ENCODE measurements around the gene CREBZF. TPM values are rescaled to one million over a fixed set of nuclear protein-coding genes. Genes with fewer than 3 reads are reported as not detected.
"Not testable (repeated sequence)": the region's sequence is repeated elsewhere in the genome, so short reads cannot be mapped to it uniquely, and the experiment has no call there.

Gene CREBZF
- total RNA-seq, 1 experiment from 2014 or later = 34.4 TPM

GRCh38 chr11:85652786-85653447 is 12.0 kb downstream of the CREBZF start:
- no peaks in the 10 kb centered on the region for H3K9me3 ChIP-seq
- DNase-seq = no peak
- H3K4me3 ChIP-seq = no peak overlapping the region
- H3K27me3 ChIP-seq = no peaks in the 10 kb centered on the region
- H3K36me3 ChIP-seq = peaks cover 58% of the 10 kb centered on the region

GRCh38 chr11:85651118-85651517 is 13.8 kb downstream of the CREBZF start:
- Histone ChIP-seq H3K36me3 (peaks cover 40% of the 10 kb centered on the region), H3K9me3 (no peaks in the 10 kb centered on the region)
- no peak for DNase-seq

GRCh38 chr11:85647604-85648299 is 17.2 kb downstream of the CREBZF start, which contains the start of gene TMEM126A:
TSS of gene TMEM126A (plus strand) at chr11:85647967. CDS start at chr11:85650256, 2,289 bp downstream.
- Histone ChIP-seq H3K27me3 (peaks cover 3% of the 10 kb centered on the region), H3K4me3 (peak within 1 kb of the TSS; percentile 80), H3K9me3 (no peaks in the 10 kb centered on the region), H3K36me3 (peaks cover 20% of the 10 kb centered on the region)
- peak; percentile 88 for DNase-seq

More at GRCh38 chr11:85651118-85651517, 13.8 kb downstream of the CREBZF start:
- Histone ChIP-seq H3K27me3 (no peaks in the 10 kb centered on the region), H3K4me3 (no peak overlapping the region)

GRCh38 chr11:85647078-85647477 is 17.9 kb downstream of the CREBZF start:
- peak overlapping the region; percentile 80 for H3K4me3 ChIP-seq
- DNase-seq = no peak
- H3K36me3 ChIP-seq = peaks cover 17% of the 10 kb centered on the region
- peaks cover 3% of the 10 kb centered on the region for H3K27me3 ChIP-seq
- no peaks in the 10 kb centered on the region for H3K9me3 ChIP-seq

- Histone ChIP-seq H3K36me3 (no peaks in the 10 kb centered on the region), H3K9me3 (no peaks in the 10 kb centered on the region), H3K27me3 (peaks cover 3% of the 10 kb centered on the region), H3K4me3 (no peak overlapping the region)
- no peak for DNase-seq
Measured at GRCh38 chr11:85643191-85643614, 21.7 kb downstream of the CREBZF start.

GRCh38 chr11:85634747-85635146 is 30.2 kb downstream of the CREBZF start:
- DNase-seq = no peak
- Histone ChIP-seq H3K36me3 (peaks cover 24% of the 10 kb centered on the region), H3K9me3 (no peaks in the 10 kb centered on the region), H3K27me3 (no peaks in the 10 kb centered on the region), H3K4me3 (no peak overlapping the region)

GRCh38 chr11:85628771-85629341 is 36.1 kb downstream of the CREBZF start:
- Histone ChIP-seq H3K27me3 (no peaks in the 10 kb centered on the region; the same call in none of the 2 replicates), H3K36me3 (peaks cover 12% of the 10 kb centered on the region), H3K9me3 (no peaks in the 10 kb centered on the region), H3K4me3 (peak overlapping the region; percentile 86)
- no peak for DNase-seq

GRCh38 chr11:85627998-85628770 is 36.7 kb downstream of the CREBZF start, which contains the start of gene TMEM126B:
TSS of gene TMEM126B (plus strand) at chr11:85628593. CDS start at chr11:85628608, 15 bp downstream.
- Histone ChIP-seq H3K4me3 (peak within 1 kb of the TSS; percentile 86), H3K9me3 (no peaks in the 10 kb centered on the region), H3K27me3 (no peaks in the 10 kb centered on the region; the same call in none of the 2 replicates), H3K36me3 (peaks cover 11% of the 10 kb centered on the region)
- peak; percentile 98 for DNase-seq

GRCh38 chr11:85627332-85627997 is 37.5 kb downstream of the CREBZF start, which contains the start of gene DLG2:
TSS of gene DLG2 (minus strand) at chr11:85627344.
- H3K36me3 ChIP-seq = peaks cover 11% of the 10 kb centered on the region
- H3K4me3 ChIP-seq = peak within 1 kb of the TSS; percentile 86
- no peaks in the 10 kb centered on the region for H3K9me3 ChIP-seq
- no peaks in the 10 kb centered on the region; the same call in none of the 2 replicates for H3K27me3 ChIP-seq
- DNase-seq = peak; percentile 14

GRCh38 chr11:85626496-85626895 is 38.4 kb downstream of the CREBZF start:
- Histone ChIP-seq H3K4me3 (peak overlapping the region; percentile 86; the same call in 1 of the 2 replicates), H3K27me3 (no peaks in the 10 kb centered on the region; the same call in none of the 2 replicates), H3K9me3 (no peaks in the 10 kb centered on the region), H3K36me3 (peaks cover 5% of the 10 kb centered on the region)
- no peak for DNase-seq

GRCh38 chr11:85620256-85620655 is 44.7 kb downstream of the CREBZF start:
- Histone ChIP-seq H3K4me3 (no peak overlapping the region), H3K9me3 (no peaks in the 10 kb centered on the region), H3K27me3 (no peaks in the 10 kb centered on the region; the same call in 1 of the 2 replicates), H3K36me3 (no peaks in the 10 kb centered on the region)
- DNase-seq = no peak

GRCh38 chr11:85619499-85619898 is 45.4 kb downstream of the CREBZF start:
- Histone ChIP-seq H3K27me3 (no peaks in the 10 kb centered on the region; the same call in 1 of the 2 replicates), H3K4me3 (no peak overlapping the region), H3K36me3 (no peaks in the 10 kb centered on the region), H3K9me3 (no peaks in the 10 kb centered on the region)
- DNase-seq = no peak

- not testable (repeated sequence) for DNase-seq, H3K9me3 ChIP-seq, H3K4me3 ChIP-seq, H3K27me3 ChIP-seq, H3K36me3 ChIP-seq
Measured at GRCh38 chr11:85611643-85612042, 53.3 kb downstream of the CREBZF start.
